Naive B cell (primary cell): ENCODE measurements around the gene TTC39A. TPM values are rescaled to one million over a fixed set of nuclear protein-coding genes. Genes with fewer than 3 reads are reported as not detected.

ENCODE experiments used
- ATAC-seq, 2 donors: fragments of 150-1000 bp; cut with Tn5 transposase; 2 replicates each; pipeline ENCODE4 v1.10.0; 2021; ENCODE audit warnings: low read depth in 2 of 2, mild to moderate bottlenecking in 2 of 2, moderate library complexity in 2 of 2
- DNase-seq: peaks from one replicate; pipeline ENCODE4 v3.0.0; 2022
- H3K27ac Mint-ChIP-seq, 6 donors: one replicate each; pipeline ENCODE4 v1.8.0; 2020 to 2022; ENCODE audit warnings: mild to moderate bottlenecking in 6 of 6, mixed read lengths in 6 of 6, moderate library complexity in 5 of 6, inconsistent platforms in 2 of 6
- H3K27me3 Mint-ChIP-seq, 3 donors: one replicate each; pipeline ENCODE4 v1.8.0; 2021 to 2022; ENCODE audit warnings: mixed read lengths in 3 of 3, mild to moderate bottlenecking in 1 of 3
- H3K36me3 Mint-ChIP-seq, 2 donors: one replicate each; pipeline ENCODE4 v1.8.0; 2020 to 2022; ENCODE audit warnings: mixed read lengths in 2 of 2, inconsistent platforms in 1 of 2, mild to moderate bottlenecking in 1 of 2
- H3K4me1 Mint-ChIP-seq, 3 donors: one replicate each; pipeline ENCODE4 v1.8.0; 2020 to 2022; ENCODE audit warnings: mixed read lengths in 3 of 3, inconsistent platforms in 1 of 3, mild to moderate bottlenecking in 1 of 3, moderate library complexity in 1 of 3
- H3K4me3 Mint-ChIP-seq, 8 donors: one replicate each; pipeline ENCODE4 v1.8.0; 2020 to 2022; ENCODE audit warnings: mild to moderate bottlenecking in 8 of 8, mixed read lengths in 8 of 8, moderate library complexity in 8 of 8, inconsistent platforms in 2 of 8
- H3K9me3 Mint-ChIP-seq, 7 donors: one replicate each; pipeline ENCODE4 v1.8.0; 2020 to 2022; ENCODE audit warnings: mixed read lengths in 7 of 7, mild to moderate bottlenecking in 5 of 7, inconsistent platforms in 2 of 7, moderate library complexity in 1 of 7
- polyA plus RNA-seq, 6 donors: library from polyadenylated mRNA; unstranded; fragments of 300-500 nt; fragmentation: Illumina TruSeq; gene quantifications; one replicate each; pipeline ENCODE4 v1.2.3, GENCODE V29; 2021; ENCODE audit warnings: low read depth in 6 of 6

TTC39A gene
- polyA plus RNA-seq, 6 donors from 2014 or later = not detected

GRCh38 chr1:51297401-51298321 is 32.7 kb downstream of the TTC39A start:
- H3K4me3 Mint-ChIP-seq = peak overlapping the region in 6 of 8 donors; percentile 29 to 74 (median 67)
- H3K27ac Mint-ChIP-seq = peak overlapping the region in 1 of 6 donors; percentile 81
- ATAC-seq (no peak), DNase-seq (no peak)
- peaks cover 12 to 15% (median 13%) of the 10 kb centered on the region in 3 donors for H3K4me1 Mint-ChIP-seq
- no peaks in the 10 kb centered on the region for H3K9me3 Mint-ChIP-seq
- no peaks in the 10 kb centered on the region for H3K36me3 Mint-ChIP-seq
- H3K27me3 Mint-ChIP-seq = peaks cover 8 to 16% (median 15%) of the 10 kb centered on the region in 3 donors

- ATAC-seq = peak; percentile 48 to 67
- Mint-ChIP-seq H3K27ac (peak overlapping the region in 2 of 6 donors; percentile 27 to 47), H3K36me3 (no peaks in the 10 kb centered on the region), H3K4me1 (peaks cover 12 to 15% (median 13%) of the 10 kb centered on the region in 3 donors), H3K27me3 (peaks cover 8 to 16% (median 15%) of the 10 kb centered on the region in 3 donors), H3K4me3 (peak overlapping the region in 7 of 8 donors; percentile 66 to 85 (median 74)), H3K9me3 (no peaks in the 10 kb centered on the region)
- peak; percentile 51 for DNase-seq
Observed at GRCh38 chr1:51296383-51297357, 33.7 kb downstream of the TTC39A start.

- Mint-ChIP-seq H3K36me3 (no peaks in the 10 kb centered on the region), H3K27me3 (peaks cover 8 to 16% (median 15%) of the 10 kb centered on the region in 3 donors), H3K9me3 (no peaks in the 10 kb centered on the region), H3K4me3 (peak overlapping the region in 3 of 8 donors; percentile 47 to 73 (median 67)), H3K27ac (no peak overlapping the region), H3K4me1 (peaks cover 12 to 15% (median 13%) of the 10 kb centered on the region in 3 donors)
- DNase-seq (no peak), ATAC-seq (no peak)
Observed at GRCh38 chr1:51295926-51296325, 34.4 kb downstream of the TTC39A start.

GRCh38 chr1:51294566-51295184 is 35.7 kb downstream of the TTC39A start:
- no peak overlapping the region for H3K4me3 Mint-ChIP-seq
- peaks cover 12 to 15% (median 13%) of the 10 kb centered on the region in 3 donors for H3K4me1 Mint-ChIP-seq
- H3K27me3 Mint-ChIP-seq = peaks cover 8 to 16% (median 15%) of the 10 kb centered on the region in 3 donors
- no peak for ATAC-seq
- peak overlapping the region in 1 of 6 donors; percentile 21 for H3K27ac Mint-ChIP-seq
- H3K36me3 Mint-ChIP-seq = no peaks in the 10 kb centered on the region
- H3K9me3 Mint-ChIP-seq = no peaks in the 10 kb centered on the region
- no peak for DNase-seq

- DNase-seq (no peak), ATAC-seq (no peak)
- Mint-ChIP-seq H3K4me3 (no peak overlapping the region), H3K27ac (peak overlapping the region in 1 of 6 donors; percentile 51), H3K27me3 (peaks cover 8 to 16% (median 15%) of the 10 kb centered on the region in 3 donors), H3K9me3 (no peaks in the 10 kb centered on the region), H3K4me1 (peaks cover 12 to 15% (median 13%) of the 10 kb centered on the region in 3 donors), H3K36me3 (no peaks in the 10 kb centered on the region)
Observed at GRCh38 chr1:51293898-51294515, 36.4 kb downstream of the TTC39A start.

- no peaks in the 10 kb centered on the region for H3K9me3 Mint-ChIP-seq
- H3K4me1 Mint-ChIP-seq = no peaks in the 10 kb centered on the region
- DNase-seq (no peak), ATAC-seq (no peak)
- H3K4me3 Mint-ChIP-seq = no peak overlapping the region
- no peak overlapping the region for H3K27ac Mint-ChIP-seq
- no peaks in the 10 kb centered on the region for H3K36me3 Mint-ChIP-seq
- H3K27me3 Mint-ChIP-seq = no peaks in the 10 kb centered on the region
Observed at GRCh38 chr1:51290489-51290847, 39.9 kb downstream of the TTC39A start.

- H3K27ac Mint-ChIP-seq = peak overlapping the region in 2 of 6 donors; percentile 12 to 74
- no peak overlapping the region for H3K4me3 Mint-ChIP-seq
- ATAC-seq (no peak), DNase-seq (no peak)
- H3K36me3 Mint-ChIP-seq = no peaks in the 10 kb centered on the region
- H3K4me1 Mint-ChIP-seq = no peaks in the 10 kb centered on the region
- H3K9me3 Mint-ChIP-seq = no peaks in the 10 kb centered on the region
- no peaks in the 10 kb centered on the region for H3K27me3 Mint-ChIP-seq
Observed at GRCh38 chr1:51289676-51290488, 40.5 kb downstream of the TTC39A start.

GRCh38 chr1:51288578-51288977 is 41.8 kb downstream of the TTC39A start:
- Mint-ChIP-seq H3K9me3 (no peaks in the 10 kb centered on the region), H3K36me3 (no peaks in the 10 kb centered on the region), H3K4me1 (no peaks in the 10 kb centered on the region), H3K27me3 (no peaks in the 10 kb centered on the region), H3K27ac (no peak overlapping the region), H3K4me3 (no peak overlapping the region)
- ATAC-seq = no peak
- DNase-seq = no peak

- Mint-ChIP-seq H3K4me3 (no peak overlapping the region), H3K27ac (no peak overlapping the region), H3K9me3 (no peaks in the 10 kb centered on the region), H3K4me1 (no peaks in the 10 kb centered on the region), H3K27me3 (no peaks in the 10 kb centered on the region), H3K36me3 (no peaks in the 10 kb centered on the region)
- no peak for DNase-seq
- no peak for ATAC-seq
Observed at GRCh38 chr1:51287966-51288365, 42.4 kb downstream of the TTC39A start.

GRCh38 chr1:51285055-51285454 is 45.3 kb downstream of the TTC39A start:
- H3K4me3 Mint-ChIP-seq = no peak overlapping the region
- H3K9me3 Mint-ChIP-seq = no peaks in the 10 kb centered on the region
- no peak for ATAC-seq
- H3K4me1 Mint-ChIP-seq = no peaks in the 10 kb centered on the region
- H3K27me3 Mint-ChIP-seq = no peaks in the 10 kb centered on the region
- no peaks in the 10 kb centered on the region for H3K36me3 Mint-ChIP-seq
- no peak for DNase-seq
- H3K27ac Mint-ChIP-seq = no peak overlapping the region

- ATAC-seq = no peak
- no peak for DNase-seq
- H3K9me3 Mint-ChIP-seq = no peaks in the 10 kb centered on the region
- H3K36me3 Mint-ChIP-seq = no peaks in the 10 kb centered on the region
- H3K4me3 Mint-ChIP-seq = no peak overlapping the region
- H3K27ac Mint-ChIP-seq = no peak overlapping the region
- no peaks in the 10 kb centered on the region for H3K27me3 Mint-ChIP-seq
- H3K4me1 Mint-ChIP-seq = no peaks in the 10 kb centered on the region
Observed at GRCh38 chr1:51284487-51284954, 45.8 kb downstream of the TTC39A start.

- H3K4me1 Mint-ChIP-seq = no peaks in the 10 kb centered on the region
- H3K27ac Mint-ChIP-seq = peak overlapping the region in 1 of 6 donors; percentile 79
- H3K36me3 Mint-ChIP-seq = no peaks in the 10 kb centered on the region
- ATAC-seq (no peak), DNase-seq (no peak)
- H3K27me3 Mint-ChIP-seq = no peaks in the 10 kb centered on the region
- no peak overlapping the region for H3K4me3 Mint-ChIP-seq
- H3K9me3 Mint-ChIP-seq = no peaks in the 10 kb centered on the region
Observed at GRCh38 chr1:51283979-51284378, 46.4 kb downstream of the TTC39A start.
